ENCODE data around the gene RTTN.

DNA sequence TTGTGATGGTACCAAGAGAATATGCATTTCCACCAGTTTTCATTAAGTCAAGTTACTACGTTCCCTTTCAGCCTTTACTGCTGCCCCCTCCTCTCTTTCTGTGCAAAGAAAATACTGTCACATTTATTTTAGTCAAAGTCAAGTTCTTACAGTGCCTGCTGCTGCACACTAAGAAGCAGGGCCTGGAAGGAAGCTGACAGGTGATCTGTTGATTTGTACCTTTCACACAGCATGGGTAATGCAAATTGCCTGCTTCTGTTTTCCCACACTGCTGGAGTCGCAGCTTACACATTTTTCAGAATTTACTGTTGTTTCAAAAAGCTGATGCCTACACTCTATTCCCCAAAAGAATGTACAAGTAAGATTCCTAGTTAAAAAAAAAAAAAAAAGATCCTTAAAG lies 209.1 kb downstream of the RTTN start:
- no peak for TF ChIP-seq GATA3 (IDR thresholded peaks at IDR 0.05; ENCODE audit: low read depth, low read length)
- no peak for TF ChIP-seq GATA2 (IDR thresholded peaks at IDR 0.05; ENCODE audit: low read depth, low read length)
